Adrenal gland (tissue), 12 donors: ENCODE results near the gene MPL. TPM values are rescaled to one million over a fixed set of nuclear protein-coding genes. Genes with fewer than 3 reads are reported as not detected.

ENCODE experiments used
- DNase-seq, 7 donors: peaks; one replicate each; pipeline ENCODE4 v3.0.0-alpha.2; 2019 to 2020
- H3K27ac ChIP-seq, 5 donors: fragments of 200-600 bp; sonication (generic) in 4 of 5; 1 replicate in 3 of 5; 2 replicates in 2 of 5; pipeline versions ENCODE4 v1.5.1 to v1.8.0; 2016 to 2020; ENCODE audit warnings: mild to moderate bottlenecking in 1 of 5
- H3K27me3 ChIP-seq: fragments of 200-600 bp; 2 replicates; pipeline ENCODE4 v1.8.0; 2021
- H3K36me3 ChIP-seq, 2 donors: fragments of 200-600 bp; replicated peaks in 1 of 2; 1 replicate in 1 of 2; 2 replicates in 1 of 2; pipeline versions ENCODE4 v1.5.1 to v1.8.0; 2018 to 2022
- H3K4me1 ChIP-seq, 2 donors: fragments of 200-600 bp; replicated peaks in 1 of 2; 1 replicate in 1 of 2; 2 replicates in 1 of 2; pipeline versions ENCODE4 v1.5.1 to v1.8.0; 2018 to 2021
- H3K4me3 ChIP-seq, 4 donors: fragments of 200-600 bp; sonication (generic) in 3 of 4; one replicate each; pipeline ENCODE4 v1.5.1; 2016 to 2018
- H3K9me3 ChIP-seq, 3 donors: fragments of 200-600 bp; sonication (generic) in 1 of 3; replicated peaks in 1 of 3; 1 replicate in 2 of 3; 2 replicates in 1 of 3; pipeline versions ENCODE4 v1.5.1 to v1.8.0; 2016 to 2021
- CTCF ChIP-seq, 6 experiments: fragments of 450-650 bp in 4 of 6; fragments of 200-600 bp in 2 of 6; sonication (generic) in 1 of 6; IDR thresholded peaks; 1 replicate in 5 of 6; 2 replicates in 1 of 6; pipeline versions ENCODE4 v1.5.1 to v1.8.0; 2016 to 2021; ENCODE audit warnings: antibody characterized with exemption in 6 of 6, mild to moderate bottlenecking in 2 of 6, moderate library complexity in 1 of 6
- POLR2A ChIP-seq, 2 donors: fragments of 450-650 bp; IDR thresholded peaks; one replicate each; pipeline ENCODE4 v1.6.1; 2017; ENCODE audit warnings: antibody characterized with exemption in 2 of 2, mild to moderate bottlenecking in 2 of 2, moderate library complexity in 1 of 2
- WGBS, 4 donors: extraction: QIAGEN DNeasy Blood & Tissue Kit in 2 of 4; methylation state at CpG; one replicate each; pipeline versions ENCODE4 v1.1.5 to v1.1.7; 2013 to 2017; 5-methylcytosine and 5-hydroxymethylcytosine counted together
- intact Hi-C, 2 donors: fragments of 100-400 bp; cut with DNase I; formaldehyde crosslinking; loops; one replicate each; pipeline versions ENCODE4 v1.14.1 to v1.15.0; 2022 to 2023
- polyA plus RNA-seq, 3 donors: library from polyadenylated mRNA; stranded (reverse); fragments of 200-250 nt in 2 of 3; fragments of 350-450 nt in 1 of 3; fragmentation: Illumina TruSeq in 1 of 3; extraction: RNeasy Lipid Tissue Mini Kit (QIAGEN cat#74804) in 1 of 3; gene quantifications; one replicate each; pipeline ENCODE4 v1.2.3, GENCODE V29; 2013 to 2014
- total RNA-seq, 9 donors: library from RNA; depleted of rRNA in 4 of 9; stranded (reverse); fragments of >200 nt in 4 of 9; fragments of 120-200 nt in 1 of 9; fragmentation: NEBNext Ultra II Directional in 1 of 9; extraction: Animal tissue kit (Norgen Biotek cat#: 25700) in 1 of 9; gene quantifications; one replicate each; pipeline versions ENCODE4 v1.1.0 to v1.2.4, GENCODE V29; 2013 to 2023
- donor health status: healthy with polysubstance abuse.
- donor health status: Bipolar disorder and iron deficiency.
- donor health status: DM: yes; HTN: yes; CAD: no.
- donor health status: DM: no; HTN: no; CAD: no.
- donor health status: DM: no; HTN: no; CAD: no.
- donor health status: DM: yes; HTN: yes; CAD: no.

Gene MPL
- total and polyA plus RNA-seq, 12 donors, result 0.11 to 0.61 (median 0.31) TPM; not detected in 6

DNA sequence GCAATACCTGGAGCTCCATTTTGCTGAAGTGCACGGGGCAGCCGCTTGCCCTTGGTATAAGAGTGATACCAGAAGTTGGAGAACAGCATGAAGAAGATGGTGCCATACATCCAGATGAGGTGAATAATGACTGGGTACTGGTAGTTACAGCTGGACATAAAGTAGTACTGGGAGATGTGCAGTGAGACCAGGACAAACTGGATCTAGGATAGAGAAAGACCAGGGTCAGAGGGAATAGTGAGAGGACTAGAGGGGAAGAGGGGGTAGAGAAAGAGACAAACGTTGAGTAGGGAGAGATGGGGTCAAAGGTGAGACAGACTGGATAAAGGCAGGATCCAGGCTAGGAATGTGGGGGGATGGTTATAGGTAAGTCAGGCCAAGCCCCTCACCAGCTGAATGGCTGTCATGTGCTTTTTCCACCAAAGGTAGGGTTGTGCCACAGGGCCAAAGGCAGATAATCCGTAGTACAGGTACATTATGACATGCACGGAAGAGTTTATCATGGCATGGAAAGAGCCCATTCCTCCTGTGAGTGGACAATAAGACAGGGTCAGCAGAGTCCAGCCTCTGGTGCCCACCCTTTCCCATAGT lies 26.4 kb downstream of the MPL start:
- intact Hi-C loops, result no loop called here
- peaks cover 0 to 43% of the 10 kb centered on the region in 2 donors for H3K36me3 ChIP-seq
- no peak overlapping the region for H3K4me3 ChIP-seq
- whole genome bisulfite sequencing, 4 donors, result 75 to 79% (median 77%) methylated on average over 5 of the region's 5 CpGs
- no peaks in the 10 kb centered on the region for H3K27me3 ChIP-seq
- no peak for DNase-seq
- no peak overlapping the region for H3K27ac ChIP-seq
- no peak for TF ChIP-seq CTCF (IDR thresholded peaks at IDR 0.05)
- H3K4me1 ChIP-seq, result peaks cover 18 to 25% of the 10 kb centered on the region in 2 donors
- H3K9me3 ChIP-seq, result no peaks in the 10 kb centered on the region

DNA sequence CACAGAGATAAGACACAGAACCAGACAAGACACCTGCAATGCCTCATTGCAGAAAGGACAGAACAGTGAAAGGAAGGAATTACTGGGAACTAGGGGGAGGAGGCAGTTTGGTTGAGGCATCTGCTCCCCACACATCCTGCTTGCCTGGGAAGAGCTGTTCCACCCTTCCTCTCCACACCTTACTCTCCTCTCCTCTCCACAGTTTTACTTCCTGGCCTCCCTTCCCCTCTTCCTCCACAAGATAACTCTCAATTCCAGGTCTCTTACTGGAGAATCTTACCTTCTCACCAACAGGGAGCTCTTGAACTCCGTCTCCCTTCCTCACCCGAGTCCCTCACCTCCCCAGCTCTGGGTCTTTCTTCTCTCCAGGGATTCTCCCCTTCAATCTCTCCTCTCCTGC lies 28.1 kb downstream of the MPL start:
- no peak overlapping the region for H3K27ac ChIP-seq
- no peak overlapping the region for H3K4me3 ChIP-seq
- intact Hi-C loops, result no loop called here
- DNase-seq, result no peak
- no peaks in the 10 kb centered on the region for H3K9me3 ChIP-seq
- no peaks in the 10 kb centered on the region for H3K27me3 ChIP-seq
- no peak for TF ChIP-seq CTCF (IDR thresholded peaks at IDR 0.05)
- TF ChIP-seq POLR2A (IDR thresholded peaks at IDR 0.05), result no peak
- peaks cover 0 to 43% of the 10 kb centered on the region in 2 donors for H3K36me3 ChIP-seq
- peaks cover 15 to 22% of the 10 kb centered on the region in 2 donors for H3K4me1 ChIP-seq
- WGBS, 4 donors, result 88 to 93% (median 88%) methylated on average over 2 of the region's 2 CpGs

- Histone ChIP-seq H3K4me3 (no peak overlapping the region), H3K4me1 (peaks cover 15 to 22% of the 10 kb centered on the region in 2 donors), H3K27ac (peak overlapping the region in 3 of 5 donors; percentile 38 to 93 (median 91)), H3K9me3 (no peaks in the 10 kb centered on the region), H3K36me3 (peaks cover 0 to 43% of the 10 kb centered on the region in 2 donors), H3K27me3 (no peaks in the 10 kb centered on the region)
- WGBS, 4 donors, result 74 to 86% (median 78%) methylated on average over 4 to 11 of the region's 11 CpGs
- peak in 1 of 7 donors; percentile 51 for DNase-seq
- no peak for TF ChIP-seq CTCF (IDR thresholded peaks at IDR 0.05)
- TF ChIP-seq POLR2A (IDR thresholded peaks at IDR 0.05), result no peak
- intact Hi-C loops, result no loop called here
Measured at GRCh38 chr1:43366179-43366578, 28.6 kb downstream of the MPL start.

DNA sequence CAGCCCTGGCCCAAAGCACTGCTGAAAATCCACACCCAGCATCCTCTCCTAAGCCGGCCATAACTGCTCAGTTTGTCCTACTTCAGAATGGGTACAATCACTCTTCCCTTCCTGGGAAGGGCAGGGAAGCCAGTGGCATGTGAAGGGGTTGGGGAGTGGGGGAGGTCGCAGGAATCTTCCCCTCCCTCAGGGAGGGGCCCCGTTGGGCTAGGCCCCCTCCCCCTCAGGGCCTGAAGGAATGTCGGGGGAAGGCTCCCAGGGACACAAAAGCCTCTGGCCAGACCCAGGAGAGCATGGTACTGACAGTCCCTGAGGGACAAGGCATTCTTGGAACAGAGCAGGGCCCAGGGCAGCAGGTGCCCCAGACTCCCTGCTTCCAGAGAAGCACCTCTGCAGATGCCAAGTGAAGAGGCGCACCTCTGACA lies 29.0 kb downstream of the MPL start:
- Histone ChIP-seq H3K4me1 (peaks cover 15 to 22% of the 10 kb centered on the region in 2 donors), H3K27ac (peak overlapping the region in 3 of 5 donors; percentile 38 to 93 (median 91)), H3K4me3 (peak overlapping the region; percentile 45 to 94 (median 54)), H3K36me3 (peaks cover 0 to 38% of the 10 kb centered on the region in 2 donors), H3K27me3 (no peaks in the 10 kb centered on the region), H3K9me3 (no peaks in the 10 kb centered on the region)
- 10 to 64% (median 25%) methylated on average over 2 to 5 of the region's 5 CpGs for WGBS, 4 donors
- intact Hi-C loops, result no loop called here
- DNase-seq, result peak in 1 of 7 donors; percentile 53
- TF ChIP-seq POLR2A (IDR thresholded peaks at IDR 0.05) (no peak), CTCF (IDR thresholded peaks at IDR 0.05) (no peak)
